ENCODE results near the gene DLG5. TPM values are rescaled to one million over a fixed set of nuclear protein-coding genes. Genes with fewer than 3 reads are reported as not detected.

Gene DLG5
- total and polyA plus RNA-seq, 9 of the 15 experiments (the other 6 are each of a cell fraction or from before 2014, with no cell fraction given): 1.4 to 26.8 (median 11.2) TPM

DNA sequence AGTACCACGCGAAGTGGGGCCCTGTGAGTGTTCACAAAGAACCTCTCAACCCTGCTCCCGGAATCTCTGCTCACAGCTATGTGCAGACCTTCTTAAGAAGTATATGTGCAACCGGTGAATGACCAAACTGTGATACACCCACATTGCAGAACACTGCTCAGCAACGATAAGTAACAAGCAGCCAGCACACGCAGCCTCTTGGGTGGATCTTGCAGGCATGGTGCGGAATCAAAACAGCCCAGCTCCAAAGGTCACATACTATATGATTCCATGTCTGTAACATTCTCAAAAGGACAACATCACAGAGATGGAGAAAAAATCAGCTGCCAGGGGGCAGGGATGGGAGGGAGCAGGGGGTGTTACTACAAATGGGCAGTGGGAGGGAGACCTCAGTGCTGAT is 101.6 kb downstream of the DLG5 start:
- Histone ChIP-seq H3K4me1 (replicated peaks in 1 of 2; ENCODE audit: control insufficient read depth in 2 of 2, insufficient read depth in 2 of 2, low read length in 2 of 2) (peaks cover 4 to 6% of the 10 kb centered on the region in 2 experiments; a peak in 2 of 5 replicates), H3K27ac (ENCODE audit: extremely low read depth, low read depth, low read length) (no peak overlapping the region), H3K4me3 (no peak overlapping the region), H3K9me1 (ENCODE audit: control insufficient read depth, insufficient read depth, low read length) (peaks cover 2% of the 10 kb centered on the region), H4K20me1 (replicated peaks; ENCODE audit: control insufficient read depth, insufficient read depth, low read length) (no peaks in the 10 kb centered on the region), H3K36me3 (ENCODE audit: control insufficient read depth, insufficient read depth, low read length) (peaks cover 59% of the 10 kb centered on the region; the same call in 2 of the 3 replicates), H3K27me3 (ENCODE audit: control insufficient read depth in 2 of 2, insufficient read depth in 2 of 2, low read length in 2 of 2) (no peaks in the 10 kb centered on the region), H3K79me2 (ENCODE audit: control insufficient read depth, insufficient read depth, low read length) (no peaks in the 10 kb centered on the region), H2AFZ (ENCODE audit: low read depth, low read length) (no peak overlapping the region), H3K9me3 (replicated peaks; ENCODE audit: control insufficient read depth, insufficient read depth, low read depth, low read length) (no peaks in the 10 kb centered on the region), H3K4me2 (ENCODE audit: insufficient read depth, low read length) (no peak overlapping the region), H3K9ac (ENCODE audit: insufficient read depth in 1 of 2, low read depth in 2 of 2, low read length in 2 of 2) (no peak overlapping the region)
- TF ChIP-seq FIP1L1 (IDR thresholded peaks at IDR 0.05; ENCODE audit: low read depth, low read length, poor library complexity, severe bottlenecking) (no peak), GABPB1 (CRISPR knock-in tag; IDR thresholded peaks at IDR 0.05) (no peak), GTF2F1 (IDR thresholded peaks at IDR 0.05; ENCODE audit: low read depth, low read length) (no peak), NFYB (IDR thresholded peaks at IDR 0.05; ENCODE audit: extremely low read depth, insufficient read length) (no peak), THRAP3 (IDR thresholded peaks at IDR 0.05; ENCODE audit: borderline replicate concordance) (no peak), MAZ (CRISPR knock-in tag; conservative IDR thresholded peaks at IDR 0.05 in 1 of 2, IDR thresholded peaks at IDR 0.05 in 1 of 2) (no peak), EGR1 (conservative IDR thresholded peaks at IDR 0.05) (no peak), PTRF (tag; IDR thresholded peaks at IDR 0.05) (no peak), ZBTB17 (CRISPR knock-in tag; IDR thresholded peaks at IDR 0.05) (no peak), POLR2G (IDR thresholded peaks at IDR 0.05; ENCODE audit: low read depth, low read length) (no peak), MEIS2 (IDR thresholded peaks at IDR 0.05; ENCODE audit: partially characterized antibody) (no peak), STAT5A (IDR thresholded peaks at IDR 0.05; ENCODE audit: borderline replicate concordance, low read length) (no peak), SMAD2 (IDR thresholded peaks at IDR 0.05; ENCODE audit: low read depth, low read length) (no peak), RUNX1 (IDR thresholded peaks at IDR 0.05; ENCODE audit: low read depth) (no peak)
- TF ChIP-seq, protein P1, sequence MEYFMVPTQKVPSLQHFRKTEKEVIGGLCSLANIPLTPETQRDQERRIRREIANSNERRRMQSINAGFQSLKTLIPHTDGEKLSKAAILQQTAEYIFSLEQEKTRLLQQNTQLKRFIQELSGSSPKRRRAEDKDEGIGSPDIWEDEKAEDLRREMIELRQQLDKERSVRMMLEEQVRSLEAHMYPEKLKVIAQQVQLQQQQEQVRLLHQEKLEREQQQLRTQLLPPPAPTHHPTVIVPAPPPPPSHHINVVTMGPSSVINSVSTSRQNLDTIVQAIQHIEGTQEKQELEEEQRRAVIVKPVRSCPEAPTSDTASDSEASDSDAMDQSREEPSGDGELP (CRISPR knock-in tag; IDR thresholded peaks at IDR 0.05; ENCODE audit: borderline replicate concordance): no peak
- TF ChIP-seq, protein P2, sequence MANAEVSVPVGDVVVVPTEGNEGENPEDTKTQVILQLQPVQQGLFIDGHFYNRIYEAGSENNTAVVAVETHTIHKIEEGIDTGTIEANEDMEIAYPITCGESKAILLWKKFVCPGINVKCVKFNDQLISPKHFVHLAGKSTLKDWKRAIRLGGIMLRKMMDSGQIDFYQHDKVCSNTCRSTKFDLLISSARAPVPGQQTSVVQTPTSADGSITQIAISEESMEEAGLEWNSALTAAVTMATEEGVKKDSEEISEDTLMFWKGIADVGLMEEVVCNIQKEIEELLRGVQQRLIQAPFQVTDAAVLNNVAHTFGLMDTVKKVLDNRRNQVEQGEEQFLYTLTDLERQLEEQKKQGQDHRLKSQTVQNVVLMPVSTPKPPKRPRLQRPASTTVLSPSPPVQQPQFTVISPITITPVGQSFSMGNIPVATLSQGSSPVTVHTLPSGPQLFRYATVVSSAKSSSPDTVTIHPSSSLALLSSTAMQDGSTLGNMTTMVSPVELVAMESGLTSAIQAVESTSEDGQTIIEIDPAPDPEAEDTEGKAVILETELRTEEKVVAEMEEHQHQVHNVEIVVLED (CRISPR knock-in tag; IDR thresholded peaks at IDR 0.05): no peak
- WGBS (ENCODE audit: insufficient coverage, low coverage, missing lambda C conversion rate): 87% methylated on average over 7 of the region's 7 CpGs
- ATAC-seq (no peak), FAIRE-seq (no peak), DNase-seq (ENCODE audit: extremely low read depth in 1 of 4, low spot score in 3 of 4) (no peak)
- intact Hi-C loops (cut with micrococcal nuclease) (no loop called here), in situ Hi-C loops (cut with MboI) (no loop called here)
- ChIA-PET CTCF (ENCODE audit: low intra/inter-chr PET ratio) (no interaction called here), POLR2A (interaction anchor here (0.6 to 1.6 kb wide), 3 partner anchors 12 to 159 kb away, joined by 3 to 4 read pairs (median 3); no protein-coding TSS in a partner anchor)
- BruUV-seq (replicated peaks): no TSS peak
